HuH-7 (cell line): Measurements from ENCODE around the gene EHMT2.
A peak's percentile ranks its signal among the peaks of the same experiment; 100 is the strongest.
"Not testable (repeated sequence)": the region's sequence is repeated elsewhere in the genome, so short reads cannot be mapped to it uniquely, and the experiment has no call there.

Experiments
- DNase-seq: peaks from one replicate; pipeline ENCODE4 v3.0.0; 2011; ENCODE audit warnings: low spot score

EHMT2 gene

GRCh38 chr6:31870385-31870921 lies 27.0 kb downstream of the EHMT2 start:
- DNase-seq: no peak

- no peak for DNase-seq
Observed at GRCh38 chr6:31869343-31869742, 28.2 kb downstream of the EHMT2 start.

- not testable (repeated sequence) for DNase-seq
Observed at GRCh38 chr6:31868658-31868971, 28.9 kb downstream of the EHMT2 start.

GRCh38 chr6:31865205-31866118 lies 32.0 kb downstream of the EHMT2 start:
- peak; percentile 74 for DNase-seq

GRCh38 chr6:31864818-31865204 lies 32.7 kb downstream of the EHMT2 start:
- no peak for DNase-seq

- not testable (repeated sequence) for DNase-seq
Observed at GRCh38 chr6:31864123-31864562, 33.4 kb downstream of the EHMT2 start.

- DNase-seq: peak; percentile 99
Observed at GRCh38 chr6:31862344-31863235, 34.9 kb downstream of the EHMT2 start, which contains the start of gene NEU1. NEU1 (minus strand) TSS chr6:31862821; CDS start chr6:31862776, 45 bp downstream.

GRCh38 chr6:31861919-31862343 lies 35.6 kb downstream of the EHMT2 start:
- no peak for DNase-seq

GRCh38 chr6:31861150-31861549 lies 36.3 kb downstream of the EHMT2 start:
- no peak for DNase-seq

- no peak for DNase-seq
Observed at GRCh38 chr6:31860349-31860748, 37.1 kb downstream of the EHMT2 start.

GRCh38 chr6:31859923-31860322 lies 37.6 kb downstream of the EHMT2 start:
- no peak for DNase-seq

GRCh38 chr6:31858707-31859106 lies 38.8 kb downstream of the EHMT2 start:
- DNase-seq: no peak

GRCh38 chr6:31857774-31858173 lies 39.7 kb downstream of the EHMT2 start:
- not testable (repeated sequence) for DNase-seq

GRCh38 chr6:31851980-31852718 lies 45.3 kb downstream of the EHMT2 start:
- DNase-seq: not testable (repeated sequence)

- DNase-seq: no peak
Observed at GRCh38 chr6:31851485-31851832, 46.0 kb downstream of the EHMT2 start.

- no peak for DNase-seq
Observed at GRCh38 chr6:31850765-31851484, 46.6 kb downstream of the EHMT2 start.

GRCh38 chr6:31847276-31847978 lies 50.1 kb downstream of the EHMT2 start:
- DNase-seq: no peak

- DNase-seq: no peak
Observed at GRCh38 chr6:31844507-31844906, 53.0 kb downstream of the EHMT2 start.

GRCh38 chr6:31842053-31842452 lies 55.4 kb downstream of the EHMT2 start:
- DNase-seq: no peak

- DNase-seq: not testable (repeated sequence)
Observed at GRCh38 chr6:31839779-31840126, 57.7 kb downstream of the EHMT2 start.

- DNase-seq: no peak
Observed at GRCh38 chr6:31838968-31839367, 58.5 kb downstream of the EHMT2 start.
